Measurements from ENCODE around the gene C3orf52.

The C3orf52 gene

GRCh38 chr3:112087746-112088145 is 1.6 kb downstream of the C3orf52 start:
- no peak overlapping the region for H3K27ac ChIP-seq (ENCODE audit: low read depth, low read length)

DNA sequence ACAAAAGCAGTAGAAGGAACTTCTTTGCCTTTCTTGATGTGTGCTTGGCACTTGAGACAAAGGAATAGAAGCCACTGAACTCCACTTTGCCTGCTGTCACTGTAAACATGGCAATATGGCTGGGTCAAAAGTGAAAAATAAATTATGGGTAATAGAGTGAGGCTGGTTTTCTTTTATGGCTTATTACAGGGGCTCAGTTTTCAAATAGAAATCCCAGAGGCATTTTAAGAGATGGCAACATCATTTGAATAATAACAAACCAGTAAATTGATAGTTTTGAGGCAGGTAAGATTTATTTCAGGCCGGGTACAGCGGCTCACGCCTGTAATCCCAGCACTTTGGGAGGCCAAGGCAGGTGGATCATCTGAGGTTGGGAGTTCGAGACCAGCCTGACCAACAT is 2.8 kb downstream of the C3orf52 start:
- no peak overlapping the region for H3K9ac ChIP-seq (ENCODE audit: low read length)
- H3K4me1 ChIP-seq (ENCODE audit: control insufficient read depth, insufficient read depth, low read length) = peaks cover 47% of the 10 kb centered on the region
- H3K9me3 ChIP-seq (ENCODE audit: control insufficient read depth, insufficient read depth, low read depth, low read length) = no peaks in the 10 kb centered on the region
- H3K27me3 ChIP-seq (ENCODE audit: control insufficient read depth, insufficient read depth, low read length) = peaks cover 15% of the 10 kb centered on the region
- no peaks in the 10 kb centered on the region for H3K36me3 ChIP-seq (ENCODE audit: control insufficient read depth, insufficient read depth, low read length)
- no peak overlapping the region for H3K27ac ChIP-seq (ENCODE audit: low read depth, low read length)
- no peak overlapping the region; the same call in 1 of the 2 replicates for H3K4me3 ChIP-seq (ENCODE audit: low read depth, low read length)

More at GRCh38 chr3:112087746-112088145, 1.6 kb downstream of the C3orf52 start:
- no peaks in the 10 kb centered on the region for H3K36me3 ChIP-seq (ENCODE audit: control insufficient read depth, insufficient read depth, low read length)
- H3K9ac ChIP-seq (ENCODE audit: low read length) = no peak overlapping the region
- no peaks in the 10 kb centered on the region for H3K9me3 ChIP-seq (ENCODE audit: control insufficient read depth, insufficient read depth, low read depth, low read length)
- peaks cover 39% of the 10 kb centered on the region for H3K4me1 ChIP-seq (ENCODE audit: control insufficient read depth, insufficient read depth, low read length)
- H3K27me3 ChIP-seq (ENCODE audit: control insufficient read depth, insufficient read depth, low read length) = peaks cover 15% of the 10 kb centered on the region
- peak overlapping the region; percentile 86 for H3K4me3 ChIP-seq (ENCODE audit: low read depth, low read length)

DNA sequence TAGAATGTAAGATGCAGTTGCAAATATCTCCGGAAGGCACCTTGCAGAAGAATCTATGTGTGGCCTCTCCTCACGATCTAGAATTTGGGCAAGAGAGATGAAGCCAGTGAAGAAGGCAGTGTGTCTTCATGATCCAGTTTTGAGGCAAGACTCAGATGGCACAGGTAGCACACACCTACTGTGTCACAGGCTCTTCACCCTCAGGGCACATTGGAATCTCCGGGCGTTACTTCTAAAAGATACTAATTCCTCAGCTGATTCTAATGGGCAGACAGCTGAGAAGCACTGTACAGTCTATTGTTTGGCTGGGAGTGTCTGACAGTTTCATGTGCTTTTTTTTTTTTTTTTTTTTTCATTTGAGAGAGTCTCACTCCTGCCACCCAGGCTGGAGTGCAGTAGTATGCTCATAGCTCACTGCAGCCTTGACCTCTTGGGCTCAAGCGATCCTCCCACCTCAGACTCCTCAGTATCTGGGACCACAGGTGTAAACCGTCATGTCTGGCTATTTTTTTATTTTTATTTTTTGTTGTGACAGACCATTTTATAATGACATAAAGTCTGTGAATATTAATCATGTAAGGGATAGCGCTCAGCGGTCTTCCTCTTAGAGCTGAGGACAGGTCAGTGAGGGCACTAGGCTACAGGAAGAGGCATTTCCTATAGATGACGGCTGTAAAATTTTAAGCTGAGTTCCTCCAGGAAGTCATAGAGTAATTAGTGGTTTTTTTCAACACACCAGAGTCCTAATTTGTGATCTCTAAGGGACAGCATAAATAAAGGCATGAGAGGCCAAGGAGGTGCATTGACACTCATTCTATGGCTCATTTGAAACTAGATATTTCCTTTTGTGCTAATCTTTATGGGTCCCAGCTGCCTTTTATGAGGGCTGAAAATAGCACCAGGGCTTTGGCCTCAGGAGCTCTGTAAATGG is 4.0 kb downstream of the C3orf52 start:
- H3K27ac ChIP-seq (ENCODE audit: low read depth, low read length) = no peak overlapping the region
- H3K4me3 ChIP-seq (ENCODE audit: low read depth, low read length) = no peak overlapping the region
- peaks cover 41% of the 10 kb centered on the region for H3K4me1 ChIP-seq (ENCODE audit: control insufficient read depth, insufficient read depth, low read length)
- 0 out of 2 replicates have a peak, but pooled peaks cover 5% of the 10 kb centered on the region for H3K36me3 ChIP-seq (ENCODE audit: control insufficient read depth, insufficient read depth, low read length)
- peaks cover 6% of the 10 kb centered on the region for H3K27me3 ChIP-seq (ENCODE audit: control insufficient read depth, insufficient read depth, low read length)
- H3K9ac ChIP-seq (ENCODE audit: low read length) = no peak overlapping the region
- no peaks in the 10 kb centered on the region for H3K9me3 ChIP-seq (ENCODE audit: control insufficient read depth, insufficient read depth, low read depth, low read length)

- Histone ChIP-seq H3K4me3 (ENCODE audit: low read depth, low read length) (no peak overlapping the region), H3K27ac (ENCODE audit: low read depth, low read length) (no peak overlapping the region), H3K36me3 (ENCODE audit: control insufficient read depth, insufficient read depth, low read length) (0 out of 2 replicates have a peak, but pooled peaks cover 5% of the 10 kb centered on the region), H3K9ac (ENCODE audit: low read length) (no peak overlapping the region), H3K27me3 (ENCODE audit: control insufficient read depth, insufficient read depth, low read length) (no peaks in the 10 kb centered on the region), H3K4me1 (ENCODE audit: control insufficient read depth, insufficient read depth, low read length) (peaks cover 36% of the 10 kb centered on the region), H3K9me3 (ENCODE audit: control insufficient read depth, insufficient read depth, low read depth, low read length) (no peaks in the 10 kb centered on the region)
Observed at GRCh38 chr3:112090887-112091586, 4.8 kb downstream of the C3orf52 start.

- Histone ChIP-seq H3K4me3 (ENCODE audit: low read depth, low read length) (no peak overlapping the region; the same call in 1 of the 2 replicates), H3K9me3 (ENCODE audit: control insufficient read depth, insufficient read depth, low read depth, low read length) (no peaks in the 10 kb centered on the region), H3K4me1 (ENCODE audit: control insufficient read depth, insufficient read depth, low read length) (peaks cover 32% of the 10 kb centered on the region), H3K27ac (ENCODE audit: low read depth, low read length) (peak overlapping the region; percentile 5; the same call in 1 of the 2 replicates), H3K36me3 (ENCODE audit: control insufficient read depth, insufficient read depth, low read length) (0 out of 2 replicates have a peak, but pooled peaks cover 5% of the 10 kb centered on the region), H3K9ac (ENCODE audit: low read length) (peak overlapping the region; percentile 8), H3K27me3 (ENCODE audit: control insufficient read depth, insufficient read depth, low read length) (no peaks in the 10 kb centered on the region)
Observed at GRCh38 chr3:112092496-112093179, 6.4 kb downstream of the C3orf52 start.

DNA sequence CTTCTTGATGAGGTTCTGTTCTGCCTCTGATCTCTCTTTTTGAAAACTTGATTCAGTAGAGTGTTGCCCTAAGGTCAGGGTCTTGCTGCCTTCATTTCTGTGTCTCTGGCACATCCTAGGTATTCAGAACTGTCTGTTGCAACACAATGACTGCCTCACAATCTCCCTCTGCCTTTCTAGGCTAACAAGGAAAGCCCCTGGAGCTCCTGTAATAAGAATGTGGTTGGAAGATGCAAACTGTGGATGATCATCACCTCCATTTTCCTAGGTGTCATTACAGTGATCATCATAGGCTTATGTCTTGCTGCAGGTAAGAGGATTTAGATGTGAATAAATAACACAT is 7.0 kb downstream of the C3orf52 start:
- H3K4me3 ChIP-seq (ENCODE audit: low read depth, low read length) = no peak overlapping the region
- H3K9me3 ChIP-seq (ENCODE audit: control insufficient read depth, insufficient read depth, low read depth, low read length) = no peaks in the 10 kb centered on the region
- no peaks in the 10 kb centered on the region for H3K27me3 ChIP-seq (ENCODE audit: control insufficient read depth, insufficient read depth, low read length)
- H3K9ac ChIP-seq (ENCODE audit: low read length) = peak overlapping the region; percentile 8
- H3K27ac ChIP-seq (ENCODE audit: low read depth, low read length) = peak overlapping the region; percentile 5; the same call in 1 of the 2 replicates
- H3K36me3 ChIP-seq (ENCODE audit: control insufficient read depth, insufficient read depth, low read length) = 0 out of 2 replicates have a peak, but pooled peaks cover 5% of the 10 kb centered on the region
- H3K4me1 ChIP-seq (ENCODE audit: control insufficient read depth, insufficient read depth, low read length) = peaks cover 28% of the 10 kb centered on the region

GRCh38 chr3:112095731-112096130 is 9.5 kb downstream of the C3orf52 start:
- H3K36me3 ChIP-seq (ENCODE audit: control insufficient read depth, insufficient read depth, low read length) = 0 out of 2 replicates have a peak, but pooled peaks cover 5% of the 10 kb centered on the region
- no peaks in the 10 kb centered on the region for H3K9me3 ChIP-seq (ENCODE audit: control insufficient read depth, insufficient read depth, low read depth, low read length)
- no peak overlapping the region for H3K9ac ChIP-seq (ENCODE audit: low read length)
- peak overlapping the region; percentile 13; the same call in 1 of the 2 replicates for H3K27ac ChIP-seq (ENCODE audit: low read depth, low read length)
- no peaks in the 10 kb centered on the region for H3K27me3 ChIP-seq (ENCODE audit: control insufficient read depth, insufficient read depth, low read length)
- peaks cover 21% of the 10 kb centered on the region for H3K4me1 ChIP-seq (ENCODE audit: control insufficient read depth, insufficient read depth, low read length)
- no peak overlapping the region for H3K4me3 ChIP-seq (ENCODE audit: low read depth, low read length)

GRCh38 chr3:112096176-112096575 is 10.0 kb downstream of the C3orf52 start:
- H3K4me3 ChIP-seq (ENCODE audit: low read depth, low read length) = no peak overlapping the region
- H3K27me3 ChIP-seq (ENCODE audit: control insufficient read depth, insufficient read depth, low read length) = no peaks in the 10 kb centered on the region
- peak overlapping the region; percentile 13; the same call in 1 of the 2 replicates for H3K27ac ChIP-seq (ENCODE audit: low read depth, low read length)
- H3K9me3 ChIP-seq (ENCODE audit: control insufficient read depth, insufficient read depth, low read depth, low read length) = no peaks in the 10 kb centered on the region
- H3K36me3 ChIP-seq (ENCODE audit: control insufficient read depth, insufficient read depth, low read length) = 0 out of 2 replicates have a peak, but pooled peaks cover 5% of the 10 kb centered on the region
- H3K4me1 ChIP-seq (ENCODE audit: control insufficient read depth, insufficient read depth, low read length) = peaks cover 21% of the 10 kb centered on the region
- H3K9ac ChIP-seq (ENCODE audit: low read length) = no peak overlapping the region

DNA sequence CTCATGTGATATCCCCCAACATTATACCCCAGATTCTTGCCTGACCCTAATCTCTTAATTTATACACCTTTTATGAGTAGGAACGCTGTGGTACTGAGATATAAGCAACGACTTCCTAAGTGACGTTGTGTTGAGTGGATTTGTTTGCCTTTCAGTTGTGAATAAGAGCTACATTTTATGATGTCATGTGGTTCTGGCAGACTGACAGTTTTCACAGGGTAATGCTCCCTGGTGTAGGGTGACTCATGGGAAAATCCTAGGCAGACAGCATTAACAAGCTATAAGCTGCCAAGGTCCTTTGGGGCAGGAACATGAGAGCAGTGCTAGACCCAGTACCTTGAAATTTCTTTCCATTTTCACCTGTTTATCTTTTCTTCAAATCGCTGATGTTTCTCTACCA is 11.2 kb downstream of the C3orf52 start:
- 0 out of 2 replicates have a peak, but pooled peaks cover 5% of the 10 kb centered on the region for H3K36me3 ChIP-seq (ENCODE audit: control insufficient read depth, insufficient read depth, low read length)
- H3K9me3 ChIP-seq (ENCODE audit: control insufficient read depth, insufficient read depth, low read depth, low read length) = no peaks in the 10 kb centered on the region
- H3K9ac ChIP-seq (ENCODE audit: low read length) = no peak overlapping the region
- no peaks in the 10 kb centered on the region for H3K27me3 ChIP-seq (ENCODE audit: control insufficient read depth, insufficient read depth, low read length)
- no peak overlapping the region for H3K4me3 ChIP-seq (ENCODE audit: low read depth, low read length)
- no peak overlapping the region for H3K27ac ChIP-seq (ENCODE audit: low read depth, low read length)
- H3K4me1 ChIP-seq (ENCODE audit: control insufficient read depth, insufficient read depth, low read length) = peaks cover 25% of the 10 kb centered on the region

DNA sequence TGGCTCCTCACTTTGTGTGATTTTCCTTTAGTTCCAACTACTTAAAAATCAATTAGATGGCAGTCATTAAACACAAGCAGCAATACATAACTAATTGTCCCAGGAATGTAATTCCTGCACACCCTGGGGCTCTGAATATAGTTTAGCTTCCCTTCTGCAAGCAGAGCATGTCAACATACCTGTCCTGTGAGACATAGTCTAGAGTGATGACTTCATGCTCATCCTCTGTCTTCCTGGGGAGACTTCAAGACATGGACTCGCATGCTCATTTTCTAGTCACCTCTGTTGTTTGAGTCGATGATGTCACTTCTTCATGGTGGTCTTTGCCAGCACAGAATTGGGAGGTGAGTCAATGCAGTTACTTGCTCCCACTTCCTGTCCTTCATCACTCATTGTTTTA is 15.7 kb downstream of the C3orf52 start:
- Histone ChIP-seq H3K9me3 (ENCODE audit: control insufficient read depth, insufficient read depth, low read depth, low read length) (no peaks in the 10 kb centered on the region), H3K36me3 (ENCODE audit: control insufficient read depth, insufficient read depth, low read length) (peaks cover 11% of the 10 kb centered on the region; the same call in 1 of the 2 replicates), H3K4me1 (ENCODE audit: control insufficient read depth, insufficient read depth, low read length) (peaks cover 9% of the 10 kb centered on the region; the same call in 1 of the 2 replicates), H3K27me3 (ENCODE audit: control insufficient read depth, insufficient read depth, low read length) (no peaks in the 10 kb centered on the region), H3K9ac (ENCODE audit: low read length) (no peak overlapping the region), H3K4me3 (ENCODE audit: low read depth, low read length) (no peak overlapping the region), H3K27ac (ENCODE audit: low read depth, low read length) (no peak overlapping the region)

Measured in HUES6 (cell line).